Measurements from ENCODE around the gene WWOX. TPM values are rescaled to one million over a fixed set of nuclear protein-coding genes. Genes with fewer than 3 reads are reported as not detected.

WWOX gene
- total RNA-seq, 1 donor = 24.2 TPM

- TF ChIP-seq CTCF (IDR thresholded peaks at IDR 0.05; ENCODE audit: insufficient read depth, low read length) = no peak
- H3K4me3 ChIP-seq (ENCODE audit: low read depth, low read length) = no peak overlapping the region
- no peak for DNase-seq (ENCODE audit: low read depth)
Measured at GRCh38 chr16:78679546-78679945, 580.1 kb downstream of the WWOX start.

- H3K4me3 ChIP-seq (ENCODE audit: low read depth, low read length) = no peak overlapping the region
- DNase-seq (ENCODE audit: low read depth) = no peak
- no peak for TF ChIP-seq CTCF (IDR thresholded peaks at IDR 0.05; ENCODE audit: insufficient read depth, low read length)
Measured at GRCh38 chr16:78681743-78682142, 582.3 kb downstream of the WWOX start.

- TF ChIP-seq CTCF (IDR thresholded peaks at IDR 0.05; ENCODE audit: insufficient read depth, low read length) = no peak
- peak; percentile 97 for DNase-seq (ENCODE audit: low read depth)
- H3K4me3 ChIP-seq (ENCODE audit: low read depth, low read length) = peak overlapping the region; percentile 22
Measured at GRCh38 chr16:78684030-78684611, 584.7 kb downstream of the WWOX start.

GRCh38 chr16:78684655-78685375 is 585.4 kb downstream of the WWOX start:
- TF ChIP-seq CTCF (IDR thresholded peaks at IDR 0.05; ENCODE audit: insufficient read depth, low read length) = no peak
- H3K4me3 ChIP-seq (ENCODE audit: low read depth, low read length) = no peak overlapping the region
- peak; percentile 70 for DNase-seq (ENCODE audit: low read depth)

- no peak overlapping the region for H3K4me3 ChIP-seq (ENCODE audit: low read depth, low read length)
- peak; percentile 70 for DNase-seq (ENCODE audit: low read depth)
- no peak for TF ChIP-seq CTCF (IDR thresholded peaks at IDR 0.05; ENCODE audit: insufficient read depth, low read length)
Measured at GRCh38 chr16:78686601-78687000, 587.1 kb downstream of the WWOX start.

- no peak for TF ChIP-seq CTCF (IDR thresholded peaks at IDR 0.05; ENCODE audit: insufficient read depth, low read length)
- no peak overlapping the region for H3K4me3 ChIP-seq (ENCODE audit: low read depth, low read length)
- peak; percentile 16 for DNase-seq (ENCODE audit: low read depth)
Measured at GRCh38 chr16:78689028-78689427, 589.6 kb downstream of the WWOX start.
